Cardiac septum (tissue), 1 donor: ENCODE measurements around the gene XPO4. TPM values are rescaled to one million over a fixed set of nuclear protein-coding genes. Genes with fewer than 3 reads are reported as not detected.
"Not testable (repeated sequence)": the region's sequence is repeated elsewhere in the genome, so short reads cannot be mapped to it uniquely, and the experiment has no call there.

ENCODE experiments used
- DNase-seq: peaks from one replicate; pipeline ENCODE4 v3.0.0-alpha.2; 2020; ENCODE audit warnings: low spot score
- intact Hi-C: fragments of 100-400 bp; cut with DNase I; formaldehyde crosslinking; loops from one replicate; pipeline ENCODE4 v1.14.0; 2022
- total RNA-seq: library from RNA; stranded (reverse); fragmentation: NEBNext Ultra II Directional; extraction: Animal tissue kit (Norgen Biotek cat#: 25700); gene quantifications from one replicate; pipeline ENCODE4 v1.2.1, GENCODE V29; 2021
- donor health status: DM: no; HTN: no; CAD: no.

The XPO4 gene
- total RNA-seq, 1 donor from 2014 or later, result 49.5 TPM

DNA sequence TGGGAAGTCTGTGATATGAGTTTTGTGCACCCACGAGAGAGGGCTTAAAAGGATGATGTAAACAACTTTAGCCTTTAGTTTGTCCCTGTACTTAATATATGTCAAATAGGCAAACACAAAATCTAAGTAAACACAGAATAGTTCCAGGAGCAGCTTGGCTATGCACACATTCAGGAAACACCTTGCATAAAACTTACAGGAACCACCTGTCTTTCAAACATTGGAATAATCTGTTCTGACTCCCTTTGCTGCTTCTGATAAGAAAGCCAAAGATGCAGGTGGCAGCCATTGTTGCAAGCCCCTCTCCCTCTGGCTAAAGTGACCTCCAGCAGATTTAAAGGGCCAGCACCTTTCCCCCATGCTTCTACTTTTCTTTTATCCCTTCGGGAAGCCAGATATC lies 133.5 kb downstream of the XPO4 start:
- DNase-seq, result no peak
- intact Hi-C loops, result no loop called here

GRCh38 chr13:20767309-20767943 lies 135.1 kb downstream of the XPO4 start:
- intact Hi-C loops, result no loop called here
- DNase-seq, result no peak

- intact Hi-C loops, result no loop called here
- no peak for DNase-seq
These were observed 141.7 kb downstream of the XPO4 start for GRCh38 chr13:20760872-20761271.

GRCh38 chr13:20754009-20754408 lies 148.5 kb downstream of the XPO4 start:
- intact Hi-C loops, result no loop called here
- no peak for DNase-seq

- DNase-seq, result no peak
- intact Hi-C loops, result no loop called here
These were observed 153.2 kb downstream of the XPO4 start for GRCh38 chr13:20749377-20749776.

DNA sequence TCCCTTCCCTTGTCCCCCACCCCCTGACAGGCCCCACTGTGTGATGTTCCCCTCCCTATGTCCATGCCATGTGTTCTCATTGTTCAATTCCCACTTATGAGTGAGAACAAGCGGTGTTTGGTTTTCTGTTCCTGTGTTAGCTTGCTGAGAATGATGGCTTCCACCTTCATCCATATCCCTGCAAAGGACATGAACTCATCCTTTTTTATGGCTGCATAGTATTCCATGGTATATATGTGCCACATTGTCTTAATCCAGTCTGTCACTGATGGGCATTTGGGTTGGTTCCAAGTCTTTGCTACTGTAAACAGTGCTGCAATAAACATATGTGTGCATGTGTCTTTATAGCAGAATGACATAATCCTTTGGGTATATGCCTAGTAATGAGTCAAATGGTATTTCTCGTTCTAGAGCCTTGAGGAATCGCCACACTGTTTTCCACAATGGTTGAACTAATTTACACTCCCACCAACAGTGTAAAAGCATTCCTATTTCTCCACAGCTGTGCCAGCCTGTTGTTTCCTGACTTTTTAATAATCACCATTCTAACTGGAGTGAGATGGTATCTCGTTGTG lies 158.6 kb downstream of the XPO4 start:
- intact Hi-C loops, DNase-seq: not testable (repeated sequence)

DNA sequence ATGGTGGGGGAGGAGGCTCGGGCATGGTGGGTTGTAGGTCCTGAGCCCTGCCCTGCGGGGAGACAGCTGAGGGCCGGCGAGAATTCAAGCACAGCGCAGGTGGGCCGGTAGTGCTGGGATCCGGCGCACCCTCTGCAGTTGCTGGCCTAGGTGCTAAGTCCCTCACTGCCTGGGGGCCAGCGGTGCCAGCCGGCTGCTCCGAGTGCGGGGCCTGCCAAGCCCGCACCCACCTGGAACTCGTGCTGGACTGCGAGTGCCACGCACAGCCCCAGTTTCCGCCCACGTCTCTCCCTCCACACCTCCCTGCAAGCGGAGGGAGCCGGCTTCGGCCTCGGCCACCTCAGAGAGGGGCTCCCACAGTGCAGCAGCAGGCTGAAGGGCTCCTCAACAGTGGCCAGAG lies 162.5 kb downstream of the XPO4 start:
- no peak for DNase-seq
- intact Hi-C loops, result no loop called here

- intact Hi-C loops, result no loop called here
- no peak for DNase-seq
These were observed 163.9 kb downstream of the XPO4 start for GRCh38 chr13:20738616-20739015.

DNA sequence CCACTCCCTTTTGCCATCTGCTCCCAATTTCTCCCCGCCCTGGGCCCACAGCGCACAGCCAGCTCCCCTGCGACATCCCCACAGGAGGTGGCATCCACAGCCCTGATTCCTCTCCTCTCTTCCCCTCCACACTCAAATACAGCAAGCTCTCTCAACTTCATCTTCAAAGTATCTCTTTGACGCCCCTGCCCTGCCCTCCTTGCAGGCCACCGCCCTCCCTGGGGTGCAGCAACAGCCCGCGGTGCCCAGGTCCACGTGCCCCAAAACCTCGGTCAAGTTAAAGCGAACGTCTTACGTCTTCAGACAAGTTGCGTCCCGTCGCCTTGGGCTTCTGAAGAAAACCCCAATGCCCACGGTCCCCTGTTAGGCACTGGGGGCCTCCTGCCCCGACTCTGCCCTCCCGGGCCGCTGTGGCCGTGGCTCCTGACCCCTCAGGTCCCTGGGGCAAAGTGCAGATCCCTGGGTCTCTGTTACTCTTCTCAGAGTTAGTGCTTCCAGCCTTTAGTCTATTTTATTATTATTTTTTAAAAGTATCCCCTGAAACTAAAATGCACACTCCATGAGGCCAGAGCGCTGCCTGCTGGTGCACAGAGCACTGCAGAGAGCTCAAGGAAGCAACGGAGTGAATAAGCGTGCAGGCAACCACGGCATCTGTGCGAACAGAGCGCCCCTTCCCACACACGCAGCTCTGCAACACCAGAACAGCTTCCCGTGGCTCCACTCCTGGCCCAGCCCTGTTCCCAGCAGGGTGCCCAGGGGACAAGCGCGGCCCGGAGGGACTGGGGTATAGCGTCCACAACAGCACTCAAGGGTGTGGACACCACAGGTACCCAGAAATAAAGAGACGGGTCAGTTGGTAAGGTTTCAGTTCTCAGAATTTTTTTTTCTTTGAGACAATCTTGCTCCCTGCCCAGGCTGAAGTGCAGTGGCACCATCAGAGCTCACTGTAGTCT lies 172.6 kb downstream of the XPO4 start:
- DNase-seq, result no peak
- intact Hi-C loops, result no loop called here

GRCh38 chr13:20728579-20729311 lies 173.8 kb downstream of the XPO4 start:
- DNase-seq, result no peak
- intact Hi-C loops, result no loop called here

DNA sequence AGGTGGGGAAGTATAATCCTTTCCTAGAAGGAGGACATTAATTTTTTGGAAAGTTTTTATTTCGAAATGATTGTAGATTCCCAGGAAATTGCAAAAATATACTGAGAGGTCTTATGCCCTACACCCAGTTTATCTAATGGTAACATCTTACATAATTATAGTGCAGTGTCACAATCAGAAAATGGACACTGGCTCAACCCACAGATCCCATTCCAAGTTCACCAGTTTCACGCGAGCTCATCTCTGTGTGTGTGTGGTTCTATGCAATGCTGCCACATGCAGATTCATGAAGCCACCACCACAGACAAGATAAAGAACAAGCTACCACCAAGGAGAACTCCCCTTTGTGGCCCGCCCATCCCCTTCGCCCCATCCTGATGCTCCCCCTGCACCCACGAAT lies 174.7 kb downstream of the XPO4 start:
- intact Hi-C loops, result no loop called here
- no peak for DNase-seq

Other genes starting within 250 kb of the XPO4 start
- gene IL17D, start 199.0 kb downstream of the XPO4 start, total RNA-seq, result 2.4 TPM
- 6.2 TPM for gene EEF1AKMT1, start 128.8 kb downstream of the XPO4 start, total RNA-seq
- gene LATS2, start 158.8 kb upstream of the XPO4 start, total RNA-seq, result 27.8 TPM
- 279 TPM for gene SAP18, start 237.4 kb upstream of the XPO4 start, total RNA-seq